Sigmoid colon (tissue), 7 donors: ENCODE results near the gene GJA10. TPM values are rescaled to one million over a fixed set of nuclear protein-coding genes. Genes with fewer than 3 reads are reported as not detected.

Experiments used
- DNase-seq: peaks from one replicate; pipeline ENCODE4 v3.0.0-alpha.2; 2019
- H3K27ac ChIP-seq, 4 donors: fragments of 200-600 bp; sonication (generic); one replicate each; pipeline ENCODE4 v1.5.1; 2016 to 2019; ENCODE audit warnings: mild to moderate bottlenecking in 1 of 4
- H3K27me3 ChIP-seq, 3 donors: fragments of 200-600 bp; sonication (generic); one replicate each; pipeline ENCODE4 v1.5.1; 2019; ENCODE audit warnings: mild to moderate bottlenecking in 1 of 3
- H3K36me3 ChIP-seq, 4 donors: fragments of 200-600 bp; sonication (generic); one replicate each; pipeline ENCODE4 v1.5.1; 2016 to 2019
- H3K4me1 ChIP-seq, 4 donors: fragments of 200-600 bp; sonication (generic); one replicate each; pipeline ENCODE4 v1.5.1; 2017 to 2019
- H3K4me3 ChIP-seq, 4 donors: fragments of 200-600 bp; sonication (generic); one replicate each; pipeline ENCODE4 v1.5.1; 2017 to 2019; ENCODE audit warnings: mild to moderate bottlenecking in 2 of 4, moderate library complexity in 1 of 4
- H3K9me3 ChIP-seq, 4 donors: fragments of 200-600 bp in 3 of 4; sonication (generic) in 3 of 4; one replicate each; pipeline versions ENCODE4 v1.5.1 to v1.6.1; 2013 to 2019
- EP300 ChIP-seq, 4 donors: sonication (generic); formaldehyde crosslinking; IDR thresholded peaks; one replicate each; pipeline ENCODE4 v1.6.1; 2017; ENCODE audit warnings: antibody characterized with exemption in 4 of 4
- POLR2A ChIP-seq, 2 donors: fragments of 450-650 bp; IDR thresholded peaks; one replicate each; pipeline ENCODE4 v1.6.1; 2016; ENCODE audit warnings: antibody characterized with exemption in 2 of 2, mild to moderate bottlenecking in 2 of 2, moderate library complexity in 2 of 2
- POLR2AphosphoS5 ChIP-seq, 4 donors: sonication (generic); formaldehyde crosslinking; IDR thresholded peaks; one replicate each; pipeline ENCODE4 v1.6.1; 2017; ENCODE audit warnings: antibody characterized with exemption in 4 of 4
- WGBS, 2 donors: extraction: QIAGEN DNeasy Blood & Tissue Kit; methylation state at CpG; one replicate each; pipeline ENCODE4 v1.1.7; 2013; 5-methylcytosine and 5-hydroxymethylcytosine counted together
- intact Hi-C: fragments of 100-400 bp; cut with DNase I; formaldehyde crosslinking; loops from one replicate; pipeline ENCODE4 v1.15.1; 2023
- polyA plus RNA-seq, 3 donors: library from polyadenylated mRNA; stranded (reverse); fragments of 200-250 nt; gene quantifications; one replicate each; pipeline ENCODE4 v1.2.3, GENCODE V29; 2013
- total RNA-seq, 4 donors: library from RNA; depleted of rRNA; stranded (reverse); fragments of >200 nt; gene quantifications; one replicate each; pipeline ENCODE4 v1.1.0, GENCODE V29; 2016
- TF ChIP-seq, protein P1 (sequence below), 4 experiments: fragments of 450-650 bp in 3 of 4; fragments of 200-600 bp in 1 of 4; IDR thresholded peaks; one replicate each; pipeline ENCODE4 v1.5.1; 2016 to 2019; ENCODE audit warnings: antibody characterized with exemption in 4 of 4, mild to moderate bottlenecking in 3 of 4, moderate library complexity in 2 of 4
- donor health status: healthy with polysubstance abuse.
- donor health status: Bipolar disorder and iron deficiency.
- donor health status: healthy.

Gene GJA10
- total and polyA plus RNA-seq, 7 donors = not detected

GRCh38 chr6:89862273-89862672 is 32.0 kb upstream of the GJA10 start:
- Histone ChIP-seq H3K9me3 (no peaks in the 10 kb centered on the region), H3K4me3 (no peak overlapping the region), H3K27ac (no peak overlapping the region), H3K36me3 (peaks cover 6 to 100% (median 20%) of the 10 kb centered on the region in 4 donors), H3K4me1 (no peaks in the 10 kb centered on the region), H3K27me3 (no peaks in the 10 kb centered on the region)
- intact Hi-C loops = no loop called here
- WGBS, 2 donors = 86 to 95% methylated on average over 5 of the region's 5 CpGs
- TF ChIP-seq EP300 (IDR thresholded peaks at IDR 0.05) = no peak
- TF ChIP-seq, protein P1, sequence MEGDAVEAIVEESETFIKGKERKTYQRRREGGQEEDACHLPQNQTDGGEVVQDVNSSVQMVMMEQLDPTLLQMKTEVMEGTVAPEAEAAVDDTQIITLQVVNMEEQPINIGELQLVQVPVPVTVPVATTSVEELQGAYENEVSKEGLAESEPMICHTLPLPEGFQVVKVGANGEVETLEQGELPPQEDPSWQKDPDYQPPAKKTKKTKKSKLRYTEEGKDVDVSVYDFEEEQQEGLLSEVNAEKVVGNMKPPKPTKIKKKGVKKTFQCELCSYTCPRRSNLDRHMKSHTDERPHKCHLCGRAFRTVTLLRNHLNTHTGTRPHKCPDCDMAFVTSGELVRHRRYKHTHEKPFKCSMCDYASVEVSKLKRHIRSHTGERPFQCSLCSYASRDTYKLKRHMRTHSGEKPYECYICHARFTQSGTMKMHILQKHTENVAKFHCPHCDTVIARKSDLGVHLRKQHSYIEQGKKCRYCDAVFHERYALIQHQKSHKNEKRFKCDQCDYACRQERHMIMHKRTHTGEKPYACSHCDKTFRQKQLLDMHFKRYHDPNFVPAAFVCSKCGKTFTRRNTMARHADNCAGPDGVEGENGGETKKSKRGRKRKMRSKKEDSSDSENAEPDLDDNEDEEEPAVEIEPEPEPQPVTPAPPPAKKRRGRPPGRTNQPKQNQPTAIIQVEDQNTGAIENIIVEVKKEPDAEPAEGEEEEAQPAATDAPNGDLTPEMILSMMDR (IDR thresholded peaks at IDR 0.05) = no peak
- TF ChIP-seq POLR2AphosphoS5 (IDR thresholded peaks at IDR 0.05) = no peak
- TF ChIP-seq POLR2A (IDR thresholded peaks at IDR 0.05) = no peak
- no peak for DNase-seq

GRCh38 chr6:89862698-89863097 is 31.6 kb upstream of the GJA10 start:
- 80 to 91% methylated on average over 2 of the region's 2 CpGs for WGBS, 2 donors
- DNase-seq = no peak
- no peaks in the 10 kb centered on the region for H3K4me1 ChIP-seq
- H3K4me3 ChIP-seq = no peak overlapping the region
- no peaks in the 10 kb centered on the region for H3K27me3 ChIP-seq
- H3K9me3 ChIP-seq = no peaks in the 10 kb centered on the region
- TF ChIP-seq POLR2AphosphoS5 (IDR thresholded peaks at IDR 0.05) (no peak), POLR2A (IDR thresholded peaks at IDR 0.05) (no peak), EP300 (IDR thresholded peaks at IDR 0.05) (no peak)
- TF ChIP-seq, protein P1 (IDR thresholded peaks at IDR 0.05) = no peak
- no peak overlapping the region for H3K27ac ChIP-seq
- intact Hi-C loops = no loop called here
- peaks cover 6 to 100% (median 17%) of the 10 kb centered on the region in 4 donors for H3K36me3 ChIP-seq

DNA sequence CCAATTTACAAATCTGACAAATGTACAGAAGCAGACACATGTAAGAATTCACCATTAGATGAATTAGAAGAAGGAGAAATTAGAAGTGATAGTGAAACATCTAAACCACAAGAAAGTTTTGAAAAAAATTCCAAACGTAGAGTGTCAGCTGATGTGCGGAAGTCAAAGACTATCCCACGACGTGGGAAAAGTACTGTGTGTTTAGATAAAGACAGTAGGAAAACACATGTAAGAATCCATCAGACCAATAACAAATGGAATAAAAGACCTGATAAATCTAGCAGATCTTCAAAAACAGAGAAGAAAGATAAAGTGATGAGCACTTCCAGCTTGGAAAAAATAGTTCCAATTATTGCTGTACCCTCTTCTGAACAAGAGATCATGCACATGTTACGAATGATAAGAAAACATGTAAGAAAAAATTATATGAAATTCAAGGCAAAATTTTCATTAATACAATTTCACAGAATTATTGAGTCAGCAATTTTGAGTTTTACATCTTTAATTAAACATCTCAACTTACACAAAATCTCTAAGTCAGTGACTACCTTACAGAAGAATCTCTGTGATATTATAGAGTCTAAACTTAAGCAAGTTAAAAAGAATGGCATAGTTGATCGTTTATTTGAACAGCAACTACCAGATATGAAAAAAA is 28.1 kb upstream of the GJA10 start:
- no peaks in the 10 kb centered on the region for H3K4me1 ChIP-seq
- 96 to 97% methylated on average over 6 of the region's 6 CpGs for WGBS, 2 donors
- H3K4me3 ChIP-seq = no peak overlapping the region
- no peak overlapping the region for H3K27ac ChIP-seq
- no peak for TF ChIP-seq POLR2AphosphoS5 (IDR thresholded peaks at IDR 0.05)
- intact Hi-C loops = no loop called here
- H3K36me3 ChIP-seq = peaks cover 6 to 78% (median 12%) of the 10 kb centered on the region in 4 donors
- DNase-seq = no peak
- H3K9me3 ChIP-seq = no peaks in the 10 kb centered on the region
- H3K27me3 ChIP-seq = no peaks in the 10 kb centered on the region

- intact Hi-C loops = no loop called here
- no peaks in the 10 kb centered on the region for H3K9me3 ChIP-seq
- H3K27ac ChIP-seq = no peak overlapping the region
- TF ChIP-seq POLR2AphosphoS5 (IDR thresholded peaks at IDR 0.05) (no peak), EP300 (IDR thresholded peaks at IDR 0.05) (no peak), POLR2A (IDR thresholded peaks at IDR 0.05) (no peak)
- TF ChIP-seq, protein P1 (IDR thresholded peaks at IDR 0.05) = no peak
- H3K4me1 ChIP-seq = no peaks in the 10 kb centered on the region
- no peak for DNase-seq
- H3K27me3 ChIP-seq = no peaks in the 10 kb centered on the region
- no peak overlapping the region for H3K4me3 ChIP-seq
- H3K36me3 ChIP-seq = peaks cover 0 to 42% (median 12%) of the 10 kb centered on the region in 4 donors
These were observed 20.5 kb upstream of the GJA10 start for GRCh38 chr6:89873721-89874120.

- Histone ChIP-seq H3K4me3 (no peak overlapping the region), H3K27me3 (no peaks in the 10 kb centered on the region), H3K9me3 (no peaks in the 10 kb centered on the region), H3K4me1 (no peaks in the 10 kb centered on the region), H3K36me3 (peaks cover 0 to 42% (median 12%) of the 10 kb centered on the region in 4 donors), H3K27ac (no peak overlapping the region)
- WGBS, 2 donors = 19 to 72% methylated on average over 3 of the region's 3 CpGs
- DNase-seq = no peak
- intact Hi-C loops = no loop called here
- TF ChIP-seq, protein P1 (IDR thresholded peaks at IDR 0.05) = no peak
- TF ChIP-seq POLR2A (IDR thresholded peaks at IDR 0.05) (no peak), POLR2AphosphoS5 (IDR thresholded peaks at IDR 0.05) (no peak), EP300 (IDR thresholded peaks at IDR 0.05) (no peak)
These were observed 19.8 kb upstream of the GJA10 start for GRCh38 chr6:89874438-89874837.
